Measurements from ENCODE around the gene TRAF1.

DNA sequence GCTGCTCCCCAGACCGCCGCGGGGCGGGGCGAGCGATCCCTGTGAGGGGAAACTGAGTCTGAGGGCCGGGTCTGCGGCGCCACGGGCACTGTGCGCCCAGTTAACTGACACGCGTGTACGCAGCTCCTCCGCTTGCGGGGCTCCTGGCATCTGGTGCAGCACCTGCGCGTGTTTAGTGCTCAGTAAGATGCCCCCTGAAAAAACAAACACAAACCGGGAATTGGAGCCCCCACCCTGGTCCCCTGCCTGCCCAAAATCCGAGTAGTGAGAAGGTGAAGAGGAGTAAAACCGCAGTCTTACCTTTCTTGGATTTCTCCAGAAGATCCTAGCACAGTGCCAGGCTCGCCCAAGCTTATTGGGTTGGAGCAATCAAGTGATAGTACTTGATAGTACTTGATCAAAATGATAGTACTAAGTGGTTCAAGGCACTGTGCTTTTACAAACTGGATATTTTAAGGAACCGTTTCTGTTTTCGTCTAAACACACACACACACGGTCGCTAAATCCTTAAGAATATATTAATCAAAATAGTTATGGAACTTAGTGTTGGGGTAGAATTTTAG lies 2.7 kb upstream of the TRAF1 start:
- TF ChIP-seq POLR2AphosphoS5 (IDR thresholded peaks at IDR 0.05; ENCODE audit: borderline replicate concordance, low read depth, low read length) (no peak), FOXP2 (optimal IDR thresholded peaks at IDR 0.05; ENCODE audit: control extremely low read depth, extremely low read length, insufficient read depth) (no peak)
